ENCODE data around the gene ZSCAN16. TPM values are rescaled to one million over a fixed set of nuclear protein-coding genes. Genes with fewer than 3 reads are reported as not detected.
A peak's percentile ranks its signal among the peaks of the same experiment; 100 is the strongest.

The ZSCAN16 gene
- total and polyA plus RNA-seq, 2 donors: 8.5 to 15.4 TPM

- peak overlapping the region; percentile 64 to 82 for H3K4me3 ChIP-seq (ENCODE audit: low read length in 2 of 2)
- H3K4me1 ChIP-seq (ENCODE audit: control insufficient read depth in 2 of 2, insufficient read depth in 2 of 2, low read length in 2 of 2): peaks cover 11 to 15% of the 10 kb centered on the region in 2 donors
- under 1% methylated on average over 6 of the region's 6 CpGs for WGBS
- H3K27me3 ChIP-seq (ENCODE audit: control insufficient read depth in 2 of 2, insufficient read depth in 1 of 2, low read length in 1 of 2): no peaks in the 10 kb centered on the region
- peak in 3 of 9 donors; percentile 20 to 58 (median 43) for DNase-seq (ENCODE audit: low read depth in 6 of 9, low spot score in 9 of 9)
- H3K36me3 ChIP-seq (ENCODE audit: control insufficient read depth in 2 of 2, insufficient read depth in 2 of 2, low read length in 1 of 2): peaks cover 0 to 4% of the 10 kb centered on the region in 2 donors
- no peaks in the 10 kb centered on the region for H3K9me3 ChIP-seq (ENCODE audit: control insufficient read depth in 2 of 2, insufficient read depth in 1 of 2, low read length in 1 of 2)
- peak overlapping the region; percentile 90 to 91 for H3K27ac ChIP-seq (ENCODE audit: low read depth in 1 of 2, low read length in 1 of 2)
These were observed 13.1 kb downstream of the ZSCAN16 start for GRCh38 chr6:28137505-28137981.

GRCh38 chr6:28139860-28140543 is 15.6 kb downstream of the ZSCAN16 start:
- H3K4me1 ChIP-seq (ENCODE audit: control insufficient read depth in 2 of 2, insufficient read depth in 2 of 2, low read length in 2 of 2): peaks cover 11 to 15% of the 10 kb centered on the region in 2 donors
- no peaks in the 10 kb centered on the region for H3K9me3 ChIP-seq (ENCODE audit: control insufficient read depth in 2 of 2, insufficient read depth in 1 of 2, low read length in 1 of 2)
- H3K27ac ChIP-seq (ENCODE audit: low read depth in 1 of 2, low read length in 1 of 2): no peak overlapping the region
- WGBS: 81% methylated on average over 9 of the region's 9 CpGs
- H3K36me3 ChIP-seq (ENCODE audit: control insufficient read depth in 2 of 2, insufficient read depth in 2 of 2, low read length in 1 of 2): peaks cover 0 to 6% of the 10 kb centered on the region in 2 donors
- H3K27me3 ChIP-seq (ENCODE audit: control insufficient read depth in 2 of 2, insufficient read depth in 1 of 2, low read length in 1 of 2): no peaks in the 10 kb centered on the region
- DNase-seq (ENCODE audit: low read depth in 6 of 9, low spot score in 9 of 9): peak in 1 of 9 donors; percentile 15
- H3K4me3 ChIP-seq (ENCODE audit: low read length in 2 of 2): no peak overlapping the region

GRCh38 chr6:28140616-28141015 is 16.2 kb downstream of the ZSCAN16 start:
- WGBS: 94% methylated on average over 5 of the region's 5 CpGs
- H3K4me1 ChIP-seq (ENCODE audit: control insufficient read depth in 2 of 2, insufficient read depth in 2 of 2, low read length in 2 of 2): peaks cover 11 to 13% of the 10 kb centered on the region in 2 donors
- no peak for DNase-seq (ENCODE audit: low read depth in 6 of 9, low spot score in 9 of 9)
- H3K27ac ChIP-seq (ENCODE audit: low read depth in 1 of 2, low read length in 1 of 2): no peak overlapping the region
- H3K36me3 ChIP-seq (ENCODE audit: control insufficient read depth in 2 of 2, insufficient read depth in 2 of 2, low read length in 1 of 2): peaks cover 2 to 12% of the 10 kb centered on the region in 2 donors
- H3K9me3 ChIP-seq (ENCODE audit: control insufficient read depth in 2 of 2, insufficient read depth in 1 of 2, low read length in 1 of 2): no peaks in the 10 kb centered on the region
- H3K4me3 ChIP-seq (ENCODE audit: low read length in 2 of 2): no peak overlapping the region
- no peaks in the 10 kb centered on the region for H3K27me3 ChIP-seq (ENCODE audit: control insufficient read depth in 2 of 2, insufficient read depth in 1 of 2, low read length in 1 of 2)

GRCh38 chr6:28141500-28142329 is 17.3 kb downstream of the ZSCAN16 start, which contains the start of gene ZKSCAN8:
Gene ZKSCAN8 (plus strand): TSS chr6:28141883. CDS start chr6:28148408, 6,525 bp downstream.
- WGBS: under 1% methylated on average over 52 of the region's 52 CpGs
- Histone ChIP-seq H3K4me1 (ENCODE audit: control insufficient read depth in 2 of 2, insufficient read depth in 2 of 2, low read length in 2 of 2) (peaks cover 11 to 13% of the 10 kb centered on the region in 2 donors), H3K27ac (ENCODE audit: low read depth in 1 of 2, low read length in 1 of 2) (peak within 1 kb of the TSS in 1 of 2 donors; percentile 70)

GRCh38 chr6:28142446-28142845 is 18.0 kb downstream of the ZSCAN16 start:
- H3K4me1 ChIP-seq (ENCODE audit: control insufficient read depth in 2 of 2, insufficient read depth in 2 of 2, low read length in 2 of 2): peaks cover 11 to 13% of the 10 kb centered on the region in 2 donors
- H3K4me3 ChIP-seq (ENCODE audit: low read length in 2 of 2): peak overlapping the region; percentile 74 to 78
- peaks cover 3 to 15% of the 10 kb centered on the region in 2 donors for H3K36me3 ChIP-seq (ENCODE audit: control insufficient read depth in 2 of 2, insufficient read depth in 2 of 2, low read length in 1 of 2)
- H3K27me3 ChIP-seq (ENCODE audit: control insufficient read depth in 2 of 2, insufficient read depth in 1 of 2, low read length in 1 of 2): no peaks in the 10 kb centered on the region
- no peaks in the 10 kb centered on the region for H3K9me3 ChIP-seq (ENCODE audit: control insufficient read depth in 2 of 2, insufficient read depth in 1 of 2, low read length in 1 of 2)
- 42% methylated on average over 4 of the region's 4 CpGs for WGBS
- no peak overlapping the region for H3K27ac ChIP-seq (ENCODE audit: low read depth in 1 of 2, low read length in 1 of 2)
- DNase-seq (ENCODE audit: low read depth in 6 of 9, low spot score in 9 of 9): no peak

More at GRCh38 chr6:28141500-28142329, 17.3 kb downstream of the ZSCAN16 start, which contains the start of gene ZKSCAN8:
- peak in 8 of 9 donors; percentile 67 to 91 (median 74) for DNase-seq (ENCODE audit: low read depth in 6 of 9, low spot score in 9 of 9)
- no peaks in the 10 kb centered on the region for H3K27me3 ChIP-seq (ENCODE audit: control insufficient read depth in 2 of 2, insufficient read depth in 1 of 2, low read length in 1 of 2)
- no peaks in the 10 kb centered on the region for H3K9me3 ChIP-seq (ENCODE audit: control insufficient read depth in 2 of 2, insufficient read depth in 1 of 2, low read length in 1 of 2)
- H3K36me3 ChIP-seq (ENCODE audit: control insufficient read depth in 2 of 2, insufficient read depth in 2 of 2, low read length in 1 of 2): peaks cover 3 to 15% of the 10 kb centered on the region in 2 donors
- peak within 1 kb of the TSS; percentile 74 to 78 for H3K4me3 ChIP-seq (ENCODE audit: low read length in 2 of 2)

GRCh38 chr6:28145231-28145630 is 20.8 kb downstream of the ZSCAN16 start:
- no peaks in the 10 kb centered on the region for H3K9me3 ChIP-seq (ENCODE audit: control insufficient read depth in 2 of 2, insufficient read depth in 1 of 2, low read length in 1 of 2)
- peaks cover 17 to 38% of the 10 kb centered on the region in 2 donors for H3K36me3 ChIP-seq (ENCODE audit: control insufficient read depth in 2 of 2, insufficient read depth in 2 of 2, low read length in 1 of 2)
- H3K4me1 ChIP-seq (ENCODE audit: control insufficient read depth in 2 of 2, insufficient read depth in 2 of 2, low read length in 2 of 2): peaks cover 3 to 4% of the 10 kb centered on the region in 2 donors
- DNase-seq (ENCODE audit: low read depth in 6 of 9, low spot score in 9 of 9): no peak
- 100% methylated on average over 1 of the region's 1 CpG for WGBS
- no peaks in the 10 kb centered on the region for H3K27me3 ChIP-seq (ENCODE audit: control insufficient read depth in 2 of 2, insufficient read depth in 1 of 2, low read length in 1 of 2)
- no peak overlapping the region for H3K27ac ChIP-seq (ENCODE audit: low read depth in 1 of 2, low read length in 1 of 2)
- no peak overlapping the region for H3K4me3 ChIP-seq (ENCODE audit: low read length in 2 of 2)

GRCh38 chr6:28152531-28152930 is 28.1 kb downstream of the ZSCAN16 start:
- WGBS: 98% methylated on average over 2 of the region's 2 CpGs
- no peak overlapping the region for H3K27ac ChIP-seq (ENCODE audit: low read depth in 1 of 2, low read length in 1 of 2)

GRCh38 chr6:28153546-28153945 is 29.1 kb downstream of the ZSCAN16 start:
- no peak overlapping the region for H3K4me3 ChIP-seq (ENCODE audit: low read length in 2 of 2)
- no peaks in the 10 kb centered on the region for H3K27me3 ChIP-seq (ENCODE audit: control insufficient read depth in 2 of 2, insufficient read depth in 1 of 2, low read length in 1 of 2)
- WGBS: 100% methylated on average over 1 of the region's 1 CpG
- no peak for DNase-seq (ENCODE audit: low read depth in 6 of 9, low spot score in 9 of 9)
- H3K27ac ChIP-seq (ENCODE audit: low read depth in 1 of 2, low read length in 1 of 2): no peak overlapping the region
- no peaks in the 10 kb centered on the region for H3K4me1 ChIP-seq (ENCODE audit: control insufficient read depth in 2 of 2, insufficient read depth in 2 of 2, low read length in 2 of 2)
- peaks cover 5 to 6% of the 10 kb centered on the region in 2 donors for H3K9me3 ChIP-seq (ENCODE audit: control insufficient read depth in 2 of 2, insufficient read depth in 1 of 2, low read length in 1 of 2)
- H3K36me3 ChIP-seq (ENCODE audit: control insufficient read depth in 2 of 2, insufficient read depth in 2 of 2, low read length in 1 of 2): peaks cover 43 to 61% of the 10 kb centered on the region in 2 donors

More at GRCh38 chr6:28152531-28152930, 28.1 kb downstream of the ZSCAN16 start:
- H3K27me3 ChIP-seq (ENCODE audit: control insufficient read depth in 2 of 2, insufficient read depth in 1 of 2, low read length in 1 of 2): no peaks in the 10 kb centered on the region
- peaks cover 47 to 69% of the 10 kb centered on the region in 2 donors for H3K36me3 ChIP-seq (ENCODE audit: control insufficient read depth in 2 of 2, insufficient read depth in 2 of 2, low read length in 1 of 2)
- no peak overlapping the region for H3K4me3 ChIP-seq (ENCODE audit: low read length in 2 of 2)
- no peak for DNase-seq (ENCODE audit: low read depth in 6 of 9, low spot score in 9 of 9)
- H3K9me3 ChIP-seq (ENCODE audit: control insufficient read depth in 2 of 2, insufficient read depth in 1 of 2, low read length in 1 of 2): peaks cover 5 to 6% of the 10 kb centered on the region in 2 donors
- H3K4me1 ChIP-seq (ENCODE audit: control insufficient read depth in 2 of 2, insufficient read depth in 2 of 2, low read length in 2 of 2): no peaks in the 10 kb centered on the region
